HG02852 (cell line): Measurements from ENCODE around the gene PAQR9.

Source experiments
- ATAC-seq: cut with Tn5 transposase; IDR thresholded peaks from one replicate; pipeline ENCODE4 v1.9.1; 2021; ENCODE audit warnings: mild to moderate bottlenecking, moderate library complexity; ENCODE audit not compliant: unreplicated experiment

PAQR9 gene

DNA sequence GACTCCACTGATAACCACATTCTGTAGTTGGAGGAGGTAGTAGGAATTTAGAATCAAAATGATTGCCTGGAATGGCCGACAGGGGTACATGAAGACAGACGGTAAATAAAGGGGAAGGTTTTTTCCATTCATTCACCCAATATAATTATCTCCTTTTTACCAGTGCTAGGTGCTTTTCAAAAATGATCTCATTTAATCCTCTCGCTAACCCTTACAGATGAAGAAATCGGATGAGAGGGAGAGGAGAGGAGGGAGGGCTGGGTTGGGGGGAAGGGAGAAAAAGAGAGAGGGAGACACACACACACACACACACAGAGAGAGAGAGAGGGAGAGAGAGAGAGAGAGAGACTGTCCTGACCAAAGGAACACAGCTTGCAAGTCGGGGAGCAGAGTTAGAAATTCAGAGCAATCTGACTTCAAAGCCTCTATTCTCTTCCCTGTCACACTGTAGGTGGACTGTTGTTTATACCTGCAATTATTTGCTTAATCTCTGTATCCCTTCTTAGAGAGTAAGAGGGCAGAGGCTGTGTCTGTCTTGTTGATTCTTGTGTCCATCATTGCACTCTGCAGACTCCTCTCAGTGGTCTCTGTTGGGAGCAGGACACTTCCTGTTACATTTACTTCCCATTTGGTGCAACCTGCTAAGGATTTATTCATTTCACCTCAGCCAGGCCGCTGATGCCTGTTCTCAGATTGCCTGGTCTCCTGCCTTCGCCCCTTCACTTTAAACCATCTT is 18.7 kb upstream of the PAQR9 start:
- ATAC-seq, result no peak

DNA sequence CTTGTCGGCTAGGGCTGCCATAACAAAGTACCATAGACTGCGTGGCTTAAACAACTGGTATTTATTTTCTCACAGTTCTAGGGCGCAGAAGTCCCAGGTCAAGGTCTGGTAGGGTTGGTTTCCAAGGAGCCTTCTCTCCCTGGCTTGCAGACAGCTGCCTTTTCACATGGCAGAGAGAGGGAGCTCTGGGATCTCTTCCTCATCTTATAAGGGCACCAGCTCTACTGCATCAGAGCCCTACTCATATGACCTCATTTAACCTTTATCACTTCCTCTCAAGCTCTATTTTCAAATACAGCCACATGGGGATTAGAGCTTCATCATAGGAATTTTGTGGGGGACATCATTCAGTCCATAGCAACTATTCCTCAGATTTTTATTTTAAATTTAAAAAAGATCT is 17.6 kb upstream of the PAQR9 start:
- no peak for ATAC-seq

DNA sequence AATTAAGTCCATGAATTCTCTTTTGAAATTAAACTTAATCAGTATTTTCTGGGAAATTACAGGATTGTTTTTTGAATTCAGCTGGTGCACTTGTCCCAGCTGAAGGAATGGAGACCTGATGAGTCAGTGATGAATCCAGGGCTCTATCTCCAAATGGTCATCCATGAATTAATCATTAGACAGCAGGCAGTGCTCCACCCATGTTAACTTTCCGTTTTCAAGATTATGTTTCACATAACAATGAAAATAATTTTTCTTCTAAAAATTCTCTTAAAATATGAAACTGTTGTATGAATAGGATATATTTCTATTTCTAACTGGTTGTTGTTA is 13.9 kb upstream of the PAQR9 start:
- ATAC-seq, result no peak

DNA sequence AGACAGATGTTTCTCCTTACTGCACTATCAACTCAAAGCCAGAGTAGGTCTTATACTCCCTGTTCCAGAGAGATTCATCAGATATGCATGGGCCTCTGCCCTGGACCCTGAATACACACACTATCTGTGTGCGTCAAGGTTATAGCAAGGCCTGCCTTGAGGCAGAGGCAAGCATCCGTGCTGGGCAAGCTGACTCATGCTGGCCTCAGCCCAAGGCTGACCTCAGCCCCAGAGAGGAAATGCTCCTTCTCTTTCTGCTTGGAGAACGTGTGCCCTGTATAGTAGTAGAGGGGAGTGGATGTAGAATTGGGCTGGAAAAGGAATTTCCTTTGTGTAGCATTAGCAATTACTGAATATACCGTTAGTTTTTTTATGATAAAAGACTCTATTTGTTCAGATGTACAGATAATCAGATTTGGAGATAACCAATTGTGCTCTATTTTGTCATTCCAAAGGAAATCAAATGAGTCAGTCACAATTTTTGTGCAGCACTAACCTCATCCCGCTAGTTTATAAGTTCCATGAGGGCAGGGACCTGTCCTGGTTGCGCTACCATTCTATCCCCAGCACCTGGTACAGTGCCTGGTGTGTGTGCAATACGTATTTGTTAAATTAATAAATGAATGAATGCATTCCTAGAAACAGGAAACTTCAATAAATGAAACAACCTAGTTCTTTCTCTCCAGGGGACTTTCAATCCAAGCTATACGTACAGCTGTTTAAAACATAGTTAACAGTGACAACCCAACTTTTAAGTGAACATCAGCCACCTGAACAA is 13.3 kb upstream of the PAQR9 start:
- ATAC-seq, result no peak

DNA sequence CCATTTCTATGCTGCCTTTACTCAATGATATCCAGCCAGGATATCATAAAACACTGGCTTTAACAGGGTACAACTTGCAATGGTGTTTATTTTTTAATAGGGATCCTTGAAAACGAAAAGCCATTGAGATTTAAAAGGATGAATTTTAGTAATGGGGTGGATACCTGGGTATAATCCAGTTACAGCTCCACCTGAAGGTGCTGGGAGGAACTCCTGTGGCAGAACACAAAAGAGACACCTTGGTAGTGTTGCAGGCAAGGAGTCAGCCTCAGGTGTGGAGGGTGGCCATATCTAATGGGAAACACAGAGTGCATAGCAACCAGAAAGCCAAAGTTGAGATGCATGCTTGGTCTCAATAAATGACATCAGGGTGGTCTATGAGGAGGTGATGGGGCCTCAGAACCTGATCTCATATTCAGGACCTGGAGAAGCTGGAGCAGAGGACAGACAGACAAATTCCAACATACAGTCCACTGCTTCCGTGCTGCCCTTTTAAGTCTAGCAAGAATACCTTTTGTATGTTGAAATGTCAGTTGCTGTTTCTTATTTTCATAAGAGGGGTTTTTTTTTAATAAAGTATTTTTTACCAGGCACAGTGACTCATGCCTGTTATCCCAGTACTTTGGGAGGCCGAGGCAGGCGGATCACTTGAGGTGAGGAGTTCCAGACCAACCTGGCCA is 12.0 kb upstream of the PAQR9 start:
- no peak for ATAC-seq

DNA sequence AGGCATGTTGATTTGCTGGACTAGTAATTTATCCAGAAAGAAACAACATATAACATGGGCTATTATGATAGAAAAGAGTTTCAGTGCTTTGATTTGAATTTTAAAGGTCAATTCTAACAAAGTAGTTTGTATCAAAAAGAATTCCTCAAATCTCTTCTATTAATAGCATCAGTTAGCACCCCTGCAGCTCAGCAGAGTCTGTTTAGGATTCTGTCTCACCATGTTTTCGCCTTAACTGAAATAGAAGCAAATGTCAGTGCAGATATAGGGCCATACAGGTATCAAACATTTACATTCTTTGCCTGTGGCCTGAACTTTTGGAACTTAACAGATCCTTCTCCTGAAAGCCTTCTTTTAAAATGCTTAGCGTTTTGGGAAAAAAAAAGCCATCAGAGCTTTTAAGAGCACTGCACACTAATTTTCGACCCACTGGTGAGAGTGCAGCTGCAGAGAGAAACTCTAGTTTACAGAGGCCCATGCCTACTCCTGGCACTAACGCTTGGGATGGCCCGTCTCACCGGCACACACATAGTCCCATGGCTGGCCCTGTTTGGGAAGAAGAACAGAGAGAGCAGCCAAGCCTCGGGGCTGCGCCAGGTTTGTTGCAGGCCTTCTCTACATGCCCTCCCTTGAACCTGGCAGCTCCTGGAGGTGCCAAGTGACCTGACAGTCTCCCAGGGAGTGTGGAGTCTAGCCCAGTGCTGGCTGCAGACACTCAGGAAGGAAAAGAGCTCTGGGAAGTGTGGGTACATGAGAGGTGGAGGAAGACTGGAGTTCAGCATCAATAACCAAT is 9.9 kb upstream of the PAQR9 start:
- no peak for ATAC-seq

DNA sequence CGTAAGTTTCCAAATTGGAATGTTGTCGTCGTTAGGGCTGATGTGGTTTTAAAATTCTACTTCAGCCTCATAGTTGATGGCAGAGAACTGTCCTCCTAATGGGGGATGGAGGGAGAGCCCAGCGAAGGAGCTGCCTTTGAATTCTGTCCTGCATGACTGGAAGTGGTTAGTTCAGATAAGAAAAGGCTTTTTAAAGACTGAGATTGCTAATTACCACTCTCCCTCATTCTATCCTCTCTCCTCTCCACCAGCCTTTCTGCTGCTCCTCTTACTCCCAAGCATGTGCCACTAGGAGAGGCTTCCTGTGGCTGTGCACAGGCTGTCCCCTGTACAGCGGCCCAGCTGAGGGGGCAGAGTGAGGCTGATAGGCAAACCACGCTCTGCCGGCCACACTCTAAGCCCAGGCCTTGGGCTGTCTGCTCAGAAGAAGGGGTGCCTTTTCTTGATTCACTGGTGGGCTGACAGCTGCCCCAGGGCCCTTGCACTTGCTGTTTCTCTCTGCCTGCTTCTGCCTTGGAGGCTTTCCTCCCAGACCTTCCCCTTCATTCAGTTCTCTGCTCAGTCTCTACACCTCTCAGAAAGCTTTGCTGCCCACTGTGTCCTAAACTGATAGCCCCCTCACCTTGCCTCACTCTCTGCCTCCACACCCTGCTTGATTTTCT is 8.7 kb upstream of the PAQR9 start:
- no peak for ATAC-seq

DNA sequence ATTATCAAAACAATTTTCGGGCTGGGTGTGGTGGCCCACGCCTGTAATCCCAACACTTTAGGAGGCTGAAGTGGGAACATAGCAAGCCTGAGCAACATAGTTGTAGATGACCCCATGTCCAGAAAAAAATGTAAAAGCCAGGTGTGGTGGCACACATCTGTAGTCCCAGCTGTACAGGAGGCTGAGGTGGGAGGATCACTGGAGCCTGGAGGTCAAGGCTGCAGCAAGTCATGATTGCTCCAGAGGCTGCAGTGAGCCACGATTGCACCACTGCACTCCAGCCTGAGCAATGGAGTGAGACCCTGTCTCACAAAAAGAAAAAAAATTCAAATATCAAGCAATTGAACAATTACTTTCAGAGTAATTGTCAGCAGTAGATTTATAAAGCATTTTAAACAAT is 8.0 kb upstream of the PAQR9 start:
- ATAC-seq, result no peak

DNA sequence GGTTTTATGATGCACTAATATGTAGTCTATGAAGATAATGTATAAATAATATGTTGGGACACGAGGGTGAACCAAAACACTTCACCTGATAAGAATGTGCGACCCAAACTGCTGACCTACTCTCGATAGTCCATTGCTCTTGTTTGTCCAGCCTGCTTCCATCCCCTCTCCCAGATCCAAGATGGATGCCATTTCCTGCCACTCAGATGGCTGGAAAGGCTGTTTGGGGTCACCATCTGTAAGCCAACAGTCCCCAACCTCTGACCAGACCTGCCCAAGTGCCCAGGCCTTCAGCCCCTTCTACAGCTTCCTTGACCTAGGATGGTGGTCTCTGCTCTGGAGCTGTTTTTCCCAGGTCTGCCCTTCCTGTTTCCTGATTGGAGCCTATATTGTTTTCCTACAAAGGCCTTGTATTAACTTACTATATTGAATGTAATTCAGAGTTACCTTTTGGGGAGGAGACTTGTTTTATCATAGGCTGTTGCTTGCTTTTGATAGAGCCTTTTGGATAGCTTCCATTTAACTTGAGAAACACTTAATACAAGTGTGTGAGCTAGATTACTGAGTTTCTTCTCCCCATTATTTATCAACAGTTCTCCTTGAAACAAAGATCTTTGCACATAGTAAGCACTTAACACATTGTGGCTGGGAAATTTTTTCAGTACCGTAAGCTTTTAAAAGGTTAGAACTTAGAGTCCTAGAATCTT is 5.0 kb upstream of the PAQR9 start:
- no peak for ATAC-seq

DNA sequence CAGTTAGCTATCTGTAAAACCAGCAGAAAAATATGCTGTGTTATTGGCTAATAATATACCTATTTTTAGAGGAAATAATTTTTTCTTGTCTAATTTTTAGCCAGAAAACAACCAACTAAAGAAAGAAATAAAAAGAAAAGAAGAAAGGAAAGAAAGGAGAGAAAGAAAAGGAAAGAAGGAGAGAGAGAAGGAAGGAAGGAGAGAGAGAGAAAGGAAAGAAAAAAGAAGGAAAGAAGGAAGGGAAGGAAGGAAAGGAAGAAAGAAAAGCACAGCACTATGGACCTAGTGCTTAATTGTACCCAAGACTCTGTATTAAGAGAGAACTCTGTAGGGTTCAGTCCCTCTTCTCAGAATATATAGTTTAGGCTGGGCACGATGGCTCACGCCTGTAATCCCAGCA is 3.3 kb upstream of the PAQR9 start:
- ATAC-seq, result no peak

DNA sequence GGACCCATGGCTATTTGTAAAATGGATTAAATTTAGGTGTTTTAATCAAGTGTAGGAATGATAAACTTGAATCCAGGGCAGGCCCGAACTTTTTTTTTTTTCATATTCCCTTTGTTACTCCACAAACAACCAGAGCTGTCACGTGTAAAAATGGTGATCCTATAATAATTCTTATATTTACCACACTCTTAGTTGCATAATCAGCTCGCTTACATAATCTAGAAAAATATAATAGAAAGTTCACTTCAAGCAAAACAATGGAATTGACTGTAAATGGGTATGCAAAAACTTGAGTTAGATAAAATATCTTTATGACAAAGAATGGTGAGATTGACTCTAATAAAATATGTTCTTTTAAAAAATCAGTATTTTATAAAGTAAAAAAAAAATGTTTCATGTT is 2.1 kb upstream of the PAQR9 start:
- no peak for ATAC-seq

DNA sequence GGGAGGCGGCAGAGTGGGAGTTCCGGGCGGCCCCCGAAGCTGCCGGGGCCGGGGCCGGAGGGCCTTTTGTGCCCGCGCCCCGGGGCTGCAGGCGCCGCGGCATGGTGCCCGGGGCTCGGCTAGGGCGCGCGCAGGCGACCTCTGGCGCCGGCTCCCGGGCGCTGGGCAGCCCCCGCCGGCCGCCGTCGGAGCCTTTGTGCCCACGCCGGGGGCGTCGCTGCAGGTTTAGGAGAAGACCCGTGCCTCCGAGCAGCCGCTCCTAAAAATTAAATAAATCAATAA is 299 bp downstream of the PAQR9 start:
- no peak for ATAC-seq

DNA sequence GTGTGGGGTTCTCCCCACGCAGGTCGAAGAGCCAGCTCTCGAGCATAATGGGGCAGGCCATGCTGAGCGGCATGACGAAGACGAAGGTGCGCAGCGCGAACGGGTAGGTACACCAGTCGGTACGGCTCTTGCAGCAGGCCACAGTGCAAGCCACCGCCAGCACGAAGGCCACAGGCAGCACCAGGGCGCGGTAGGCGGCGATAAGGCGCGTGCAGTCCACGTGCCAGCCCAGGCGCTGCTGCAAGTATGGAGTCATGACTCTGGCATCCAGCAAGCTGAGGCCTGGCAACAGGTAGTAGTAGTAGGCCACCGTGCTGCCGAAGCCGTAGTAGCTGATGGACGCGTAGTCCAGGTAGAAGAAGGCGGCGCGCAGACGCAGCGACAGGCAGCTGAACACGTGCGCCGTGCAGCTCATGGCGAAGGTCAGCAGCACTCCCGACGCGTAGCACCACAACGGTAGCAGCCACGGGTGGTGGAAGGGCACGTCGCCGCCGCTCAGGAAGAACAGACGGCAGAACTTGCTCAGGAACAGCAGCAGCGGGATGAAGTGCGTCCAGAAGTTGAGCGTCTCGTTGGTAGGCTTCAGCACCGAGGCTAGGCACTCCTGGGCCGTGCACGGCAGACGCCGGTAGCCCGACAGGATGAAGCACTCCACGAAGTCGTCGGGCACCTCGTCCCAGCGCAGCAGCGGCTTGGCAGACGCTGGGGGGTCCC is 797 bp downstream of the PAQR9 start:
- no peak for ATAC-seq

DNA sequence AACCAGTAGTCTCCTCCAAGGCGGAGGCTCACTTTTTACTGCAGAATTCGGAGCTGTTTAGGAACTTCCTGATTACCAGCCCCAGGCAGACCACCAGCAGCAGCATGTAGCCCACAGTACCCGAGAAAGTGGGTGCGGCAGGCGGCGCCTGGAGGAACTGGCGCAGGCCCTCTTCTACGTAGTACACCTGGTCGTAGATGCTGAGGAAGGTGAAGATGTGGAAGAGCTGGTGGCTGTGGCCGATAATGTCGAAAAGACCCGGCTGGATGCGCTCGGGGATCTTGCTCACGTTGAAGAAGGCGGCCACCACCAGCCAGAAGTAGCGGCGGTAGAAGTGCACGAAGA is 1.3 kb downstream of the PAQR9 start:
- ATAC-seq, result no peak

DNA sequence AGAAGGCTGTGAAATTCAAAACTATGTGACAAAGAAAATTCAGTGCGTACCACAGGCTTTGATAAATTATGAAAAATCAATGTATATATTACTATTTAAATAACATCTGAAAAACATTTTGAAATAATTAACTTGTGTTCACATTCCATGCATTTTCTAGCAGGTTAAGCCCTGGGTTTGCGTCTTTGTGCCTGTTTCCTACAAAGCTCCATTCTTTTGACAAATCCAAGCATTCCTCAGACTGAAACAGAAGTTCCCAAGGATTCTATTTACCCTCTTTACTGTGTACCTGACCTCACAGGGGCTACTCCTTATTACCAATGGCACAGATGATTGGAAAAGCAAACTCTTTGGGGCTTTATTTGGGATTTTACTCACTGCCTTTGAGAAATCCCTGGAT is 1.9 kb downstream of the PAQR9 start:
- no peak for ATAC-seq

DNA sequence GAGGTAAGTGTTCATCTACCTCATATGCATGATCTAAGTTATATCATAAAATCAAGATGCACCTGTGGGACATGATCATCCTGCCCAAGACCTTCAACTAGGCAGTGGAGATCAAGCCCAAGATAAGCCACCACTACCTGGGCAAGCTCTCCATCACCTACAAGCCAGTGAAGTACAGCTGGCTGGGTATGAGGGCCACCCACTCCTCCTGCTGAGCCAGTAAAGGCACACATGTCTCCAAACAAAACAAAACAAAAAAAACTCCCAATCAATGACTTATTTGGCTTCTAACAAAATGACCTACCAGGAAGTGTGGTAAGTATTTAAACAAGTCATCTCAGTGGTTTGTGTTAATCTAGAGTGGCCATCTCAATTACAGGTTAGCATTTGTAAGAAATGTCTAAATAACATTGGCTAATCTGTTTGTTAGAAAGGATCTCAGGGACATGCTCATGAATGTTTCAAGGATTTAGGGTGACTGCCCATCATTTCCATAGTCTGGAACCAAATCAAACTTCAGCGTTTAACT is 3.1 kb downstream of the PAQR9 start:
- ATAC-seq, result no peak

DNA sequence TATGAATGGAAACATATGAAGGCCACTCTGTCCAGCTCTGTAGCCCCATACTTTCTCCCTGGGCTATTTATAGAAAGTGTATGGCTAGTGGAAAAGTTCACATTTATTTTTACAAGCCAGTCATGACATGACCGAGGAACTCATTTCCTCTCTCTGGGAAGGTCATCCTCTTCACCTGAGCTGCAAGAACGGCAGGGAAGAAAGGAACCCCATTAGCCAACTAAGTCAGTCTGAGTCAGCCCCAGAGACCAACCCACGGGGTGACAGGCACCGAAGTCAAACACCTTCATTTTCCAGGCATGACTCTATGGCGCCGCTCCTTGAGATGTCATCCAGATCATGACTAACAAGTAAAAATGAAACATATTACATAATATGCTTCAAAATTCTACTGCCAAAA is 4.8 kb downstream of the PAQR9 start:
- no peak for ATAC-seq

DNA sequence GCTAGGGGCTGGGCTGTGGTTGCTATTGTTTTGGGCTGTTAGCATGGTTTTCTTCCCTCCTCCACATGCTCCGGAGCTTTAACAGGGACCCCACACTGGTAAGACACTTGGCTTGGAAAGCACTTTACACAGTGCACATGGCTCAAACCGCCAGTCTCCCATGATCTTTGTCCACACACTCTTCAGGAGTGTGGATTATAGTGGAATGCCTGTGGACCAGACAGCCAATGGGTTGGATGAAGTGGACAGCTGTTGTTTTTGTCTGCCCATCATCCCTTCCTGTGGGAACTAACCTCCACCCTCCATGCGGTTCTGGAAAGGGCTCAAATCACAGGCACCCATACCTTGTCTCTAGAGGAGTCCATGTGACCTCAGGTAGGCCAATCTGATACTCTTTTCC is 10.0 kb downstream of the PAQR9 start:
- ATAC-seq, result no peak

DNA sequence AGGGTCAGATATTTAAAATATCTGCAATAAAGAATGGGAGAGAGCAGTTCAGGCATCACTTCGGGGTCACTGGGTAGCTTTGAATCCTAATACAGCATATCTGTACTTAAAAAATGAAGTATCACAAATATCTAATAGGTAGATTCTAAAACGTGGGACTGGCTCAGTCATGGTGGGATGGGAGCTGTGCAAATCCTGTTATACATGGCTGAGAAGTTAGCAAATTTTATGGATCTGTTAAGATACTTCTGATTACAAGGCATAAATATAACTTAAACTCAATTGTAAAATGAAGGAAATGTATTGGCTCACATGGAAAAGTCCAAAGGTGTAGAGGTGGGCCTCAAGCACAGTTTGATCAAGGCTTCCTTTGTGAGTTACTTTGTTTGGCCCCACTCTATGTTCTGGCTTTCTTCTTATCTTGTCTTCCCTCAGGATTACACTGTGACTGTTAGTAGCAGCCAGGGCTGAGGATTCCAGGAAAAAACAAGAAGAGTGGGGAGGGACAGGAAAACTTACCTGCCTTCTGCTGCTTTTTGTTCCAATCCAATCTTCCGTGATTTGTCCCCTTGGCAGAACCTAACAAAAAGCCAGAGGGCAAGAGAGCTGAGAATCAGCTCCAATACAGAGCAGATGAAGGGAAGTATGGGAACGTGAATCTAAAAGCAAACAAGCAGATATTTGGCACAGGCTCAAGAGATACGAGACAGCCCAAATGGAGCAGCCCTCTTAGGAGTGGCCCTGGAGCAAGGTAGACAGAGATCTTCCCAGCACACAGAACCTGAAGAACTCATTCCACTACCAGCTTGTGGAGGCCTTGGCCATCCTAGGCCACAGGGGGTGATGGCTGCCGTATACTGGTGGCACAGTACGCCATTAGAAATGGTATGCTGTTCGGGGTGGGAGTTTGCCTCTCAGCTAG is 10.9 kb downstream of the PAQR9 start:
- no peak for ATAC-seq
